ENCODE data around the gene CAPN1.
"Not testable (repeated sequence)": the region's sequence is repeated elsewhere in the genome, so short reads cannot be mapped to it uniquely, and the experiment has no call there.

Gene CAPN1

GRCh38 chr11:65218446-65218845 lies 36.7 kb downstream of the CAPN1 start:
- DNase-seq, result no peak

GRCh38 chr11:65219930-65220213 lies 38.1 kb downstream of the CAPN1 start:
- no peak for DNase-seq

GRCh38 chr11:65221026-65221425 lies 39.3 kb downstream of the CAPN1 start:
- DNase-seq, result no peak

DNA sequence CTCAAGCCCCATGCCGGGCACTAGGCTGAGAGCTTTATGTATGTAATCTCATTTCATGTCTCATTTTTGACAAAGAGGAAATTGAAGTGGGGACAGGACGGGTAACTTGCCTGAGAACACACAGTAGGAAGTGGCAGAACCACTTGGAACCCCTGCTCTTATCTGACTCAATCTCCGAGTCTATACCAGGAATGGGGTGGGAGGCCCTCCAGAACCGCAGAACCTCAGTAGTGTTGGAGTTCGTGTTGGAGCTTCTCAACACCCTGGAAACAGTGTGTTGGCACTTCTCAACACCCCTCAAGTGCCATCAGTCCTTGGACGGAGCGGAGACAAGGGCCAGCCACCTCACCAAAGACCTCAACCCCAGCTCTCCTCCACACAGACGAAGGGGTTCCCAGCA lies 41.3 kb downstream of the CAPN1 start:
- DNase-seq, result no peak

- no peak for DNase-seq
Measured at GRCh38 chr11:65224930-65225278, 43.2 kb downstream of the CAPN1 start.

- DNase-seq, result peak; percentile 58
Measured at GRCh38 chr11:65225279-65226102, 43.8 kb downstream of the CAPN1 start.

GRCh38 chr11:65226103-65226442 lies 44.3 kb downstream of the CAPN1 start:
- no peak for DNase-seq

GRCh38 chr11:65227879-65228278 lies 46.2 kb downstream of the CAPN1 start:
- DNase-seq, result no peak

DNA sequence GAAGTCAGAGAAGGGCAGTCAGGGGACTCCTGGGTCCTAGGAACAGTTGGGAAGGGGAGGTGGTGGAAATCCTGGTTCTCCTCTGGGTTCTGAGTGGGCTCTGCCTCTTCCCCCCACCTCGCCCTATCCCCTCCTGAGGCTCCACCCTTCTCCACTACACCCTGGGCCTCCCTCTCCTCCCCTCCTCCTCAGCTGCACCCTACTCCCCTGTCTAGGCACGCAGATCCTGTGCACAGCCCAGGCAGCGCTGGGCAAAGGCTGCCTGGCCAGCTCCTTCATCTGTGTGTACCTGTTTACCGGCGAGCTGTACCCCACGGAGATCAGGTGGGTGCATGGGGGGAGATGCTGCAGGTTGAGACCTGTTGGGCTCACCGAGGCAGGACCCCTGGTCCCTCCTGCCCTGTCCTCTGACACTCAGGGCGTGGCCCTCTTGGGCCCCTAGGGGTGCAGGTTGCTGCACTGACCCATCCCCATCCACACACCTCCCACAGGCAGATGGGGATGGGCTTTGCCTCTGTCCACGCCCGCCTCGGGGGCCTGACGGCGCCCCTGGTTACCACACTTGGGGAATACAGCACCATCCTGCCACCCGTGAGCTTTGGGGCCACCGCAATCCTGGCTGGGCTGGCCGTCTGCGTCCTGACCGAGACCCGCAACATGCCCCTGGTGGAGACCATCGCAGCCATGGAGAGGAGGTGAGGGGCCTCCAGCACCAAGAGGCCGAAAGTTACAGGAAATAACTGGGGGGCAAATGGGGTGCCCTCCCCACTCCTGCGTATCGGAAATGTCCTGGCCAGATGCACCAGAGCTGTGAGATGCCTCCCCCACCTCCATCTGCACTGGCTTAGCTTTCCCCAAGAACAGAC lies 54.7 kb downstream of the CAPN1 start:
- DNase-seq, result no peak

DNA sequence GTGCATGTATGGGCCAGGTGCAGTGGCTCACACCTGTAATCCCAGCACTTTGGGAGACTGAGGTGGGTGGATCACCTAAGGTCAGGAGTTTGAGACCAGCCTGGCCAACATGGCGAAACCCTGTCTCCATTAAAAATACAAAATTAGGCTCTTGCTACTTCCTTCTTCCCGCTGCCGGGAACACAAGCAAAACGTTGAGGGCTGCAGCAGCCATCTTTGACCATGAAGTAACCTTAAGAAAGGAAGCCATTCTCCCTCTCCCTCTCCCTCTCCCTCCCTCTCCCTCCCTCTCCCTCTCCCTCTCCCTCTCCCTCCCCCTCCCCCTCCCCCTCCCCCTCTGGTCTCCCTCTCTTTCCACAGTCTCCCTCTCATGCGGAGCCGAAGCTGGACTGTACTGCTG lies 56.6 kb downstream of the CAPN1 start:
- not testable (repeated sequence) for DNase-seq

DNA sequence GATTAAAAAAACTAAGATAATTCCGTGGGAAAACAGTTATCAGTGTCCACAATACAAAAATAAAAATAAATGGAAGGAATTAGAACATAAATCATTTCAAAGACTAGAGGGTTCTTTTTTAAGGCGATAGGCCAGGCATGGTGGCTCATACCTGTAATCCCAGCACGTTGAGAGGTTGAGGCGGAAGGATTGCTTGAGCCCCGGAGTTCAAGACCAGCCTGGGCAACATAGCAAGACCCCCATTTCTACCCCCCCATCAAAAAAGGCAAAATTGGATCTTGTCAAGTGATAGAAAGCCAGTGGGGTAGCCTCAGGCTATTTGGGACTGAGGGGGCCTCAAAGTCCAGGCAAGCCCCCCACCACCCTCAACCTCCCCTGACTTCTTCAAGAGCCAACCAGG lies 59.4 kb downstream of the CAPN1 start:
- DNase-seq, result no peak

DNA sequence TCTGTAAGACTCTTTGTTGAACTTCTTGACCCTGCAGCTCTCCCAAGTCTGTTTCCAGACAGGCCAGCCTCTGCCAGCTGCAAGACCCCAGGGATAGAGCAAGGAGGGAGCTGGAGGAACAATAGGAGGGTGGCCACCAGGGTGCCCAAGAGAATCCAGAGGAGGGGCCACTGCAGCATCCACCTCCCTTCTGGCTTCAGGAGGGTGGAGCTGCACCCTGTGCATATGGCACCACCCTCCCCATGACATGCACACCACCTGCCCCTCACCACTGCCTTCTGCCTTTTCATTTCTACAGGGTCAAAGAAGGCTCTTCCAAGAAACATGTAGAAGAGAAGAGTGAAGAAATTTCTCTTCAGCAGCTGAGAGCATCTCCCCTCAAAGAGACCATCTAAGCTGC lies 60.0 kb downstream of the CAPN1 start:
- no peak for DNase-seq

DNA sequence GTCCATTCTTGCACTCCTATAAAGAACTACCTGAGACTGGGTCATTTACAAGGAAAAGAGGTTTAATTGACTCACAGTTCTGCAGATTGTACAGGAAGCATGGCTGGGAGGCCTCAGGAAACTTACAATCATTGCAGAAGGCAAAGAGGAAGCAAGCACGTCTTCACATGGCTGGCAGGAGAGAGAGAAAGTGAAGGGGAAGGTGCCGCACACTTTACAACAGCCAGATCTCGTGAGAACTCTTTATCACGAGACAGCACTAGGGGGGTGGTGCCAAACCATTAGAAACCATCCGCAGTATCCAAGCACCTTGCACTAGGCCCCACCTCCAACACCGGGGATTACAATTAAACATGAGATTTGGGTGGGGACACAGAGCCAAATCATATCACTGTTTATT lies 60.7 kb downstream of the CAPN1 start:
- no peak for DNase-seq

DNA sequence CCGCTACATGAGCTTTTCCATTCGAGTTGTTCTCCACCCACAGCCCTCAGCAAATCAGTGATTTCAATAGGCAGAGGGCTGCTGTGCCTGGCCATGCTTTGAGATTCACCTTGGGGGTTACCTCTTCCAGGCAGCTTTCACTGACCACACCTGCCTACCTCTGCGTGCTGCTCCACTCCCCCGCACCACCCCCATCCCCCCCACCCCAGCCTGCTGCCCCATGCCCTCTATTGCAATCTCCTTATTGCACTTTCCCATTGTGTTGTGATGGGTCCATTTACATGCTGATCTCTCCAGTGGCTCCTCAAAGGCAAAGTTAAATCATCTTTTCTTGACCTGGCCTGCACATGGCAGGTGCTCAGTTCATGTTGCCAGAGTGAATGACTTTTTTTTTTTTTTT lies 62.1 kb downstream of the CAPN1 start:
- DNase-seq, result no peak

GRCh38 chr11:65245046-65245445 lies 63.3 kb downstream of the CAPN1 start:
- not testable (repeated sequence) for DNase-seq

DNA sequence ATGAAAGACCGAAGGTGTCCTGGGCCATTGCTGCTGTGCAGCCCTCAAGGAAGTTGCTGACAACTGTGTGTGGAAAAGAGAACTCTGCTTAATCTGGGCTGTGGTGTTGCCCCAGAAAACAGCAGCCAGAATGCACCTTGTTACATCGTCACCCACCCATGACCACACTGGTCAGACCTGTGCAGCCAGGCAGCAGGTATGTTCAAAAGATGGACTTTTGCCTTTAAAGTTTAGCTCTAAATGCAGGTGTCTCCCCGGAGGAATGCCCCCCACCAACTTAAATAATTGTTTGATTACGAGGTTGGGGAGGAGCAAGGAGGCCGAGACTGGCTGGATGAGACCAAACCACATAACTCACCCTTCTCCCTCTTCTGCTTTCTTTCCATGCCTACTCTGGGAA lies 64.8 kb downstream of the CAPN1 start:
- no peak for DNase-seq

DNA sequence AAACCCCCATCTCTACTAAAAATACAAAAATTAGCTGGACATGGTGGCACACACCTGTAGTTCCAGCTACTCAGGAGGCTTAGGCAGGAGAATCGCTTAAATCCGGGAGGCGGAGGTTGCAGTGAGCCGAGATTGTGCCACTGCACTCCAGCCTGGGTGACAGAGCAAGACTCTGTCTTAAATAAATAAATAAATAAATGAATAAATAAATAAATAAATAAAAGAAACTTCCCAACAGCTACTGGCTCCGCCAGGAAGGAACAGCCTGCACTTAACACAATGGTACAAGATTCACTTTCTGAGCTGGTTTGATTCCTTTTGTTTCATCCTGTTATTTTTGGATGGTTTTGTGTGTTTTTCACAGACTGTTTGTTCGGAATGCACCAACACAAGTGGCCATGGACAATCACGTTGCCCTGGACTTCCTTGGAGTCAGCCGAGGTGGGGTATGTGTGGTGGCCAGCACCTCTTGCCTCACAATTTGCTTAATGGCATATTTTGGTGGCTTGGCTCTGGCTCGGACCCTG lies 66.5 kb downstream of the CAPN1 start:
- DNase-seq, result not testable (repeated sequence)

DNA sequence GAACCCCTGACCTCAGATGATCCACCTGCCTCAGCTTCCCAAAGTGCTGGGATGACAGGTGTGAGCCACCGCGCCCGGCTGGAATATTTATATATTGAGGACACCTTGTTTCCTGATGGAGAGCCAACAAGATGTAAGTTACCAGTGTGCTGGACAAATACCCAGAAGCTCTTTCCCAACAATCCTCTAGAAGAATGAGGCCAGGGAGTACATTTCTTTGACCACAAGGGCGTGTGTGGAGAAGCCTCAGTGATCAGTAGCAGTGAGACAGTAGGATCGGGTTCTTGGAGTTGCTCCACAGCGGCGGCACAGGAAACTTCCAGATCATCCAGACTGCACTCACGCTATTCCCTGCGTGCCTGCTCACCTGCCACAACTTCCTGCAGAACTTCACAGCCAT lies 69.7 kb downstream of the CAPN1 start:
- no peak for DNase-seq

DNA sequence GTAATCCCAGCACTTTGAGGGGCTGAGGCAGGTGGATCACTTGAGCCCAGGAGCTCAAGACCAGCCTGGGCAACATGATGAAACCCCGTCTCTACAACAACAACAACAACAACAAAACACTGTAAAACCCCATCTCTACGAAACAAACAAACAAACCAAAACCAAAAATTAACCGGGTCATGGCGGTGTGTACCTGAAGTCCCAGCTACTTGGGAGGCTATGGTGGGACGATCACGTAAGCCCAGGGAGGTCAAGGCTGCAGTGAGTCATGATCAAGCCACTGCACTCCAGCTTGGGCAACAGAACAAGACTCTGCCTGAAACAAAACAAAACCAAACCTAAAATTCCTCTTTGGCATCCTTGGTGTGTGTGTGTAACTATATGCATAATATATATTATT lies 73.0 kb downstream of the CAPN1 start:
- no peak for DNase-seq

DNA sequence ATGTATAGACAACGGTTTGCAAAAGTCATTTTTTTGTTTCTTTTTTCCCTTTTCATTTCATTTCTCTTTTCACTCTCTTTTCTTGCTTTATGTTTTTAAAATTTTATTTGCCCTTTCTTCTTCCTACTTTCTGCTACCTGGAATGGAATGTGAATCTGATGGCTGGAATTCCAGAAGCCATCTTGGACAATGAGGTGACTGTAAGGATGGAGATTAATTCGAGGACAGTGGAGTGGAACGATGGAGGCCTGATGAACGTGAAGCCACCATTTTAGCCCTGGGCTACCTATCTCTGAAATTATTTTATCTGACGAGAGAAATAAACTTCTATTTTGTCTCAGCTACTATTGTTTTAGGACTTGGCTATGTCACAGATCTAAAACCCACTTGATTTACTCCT lies 77.3 kb downstream of the CAPN1 start:
- no peak for DNase-seq

DNA sequence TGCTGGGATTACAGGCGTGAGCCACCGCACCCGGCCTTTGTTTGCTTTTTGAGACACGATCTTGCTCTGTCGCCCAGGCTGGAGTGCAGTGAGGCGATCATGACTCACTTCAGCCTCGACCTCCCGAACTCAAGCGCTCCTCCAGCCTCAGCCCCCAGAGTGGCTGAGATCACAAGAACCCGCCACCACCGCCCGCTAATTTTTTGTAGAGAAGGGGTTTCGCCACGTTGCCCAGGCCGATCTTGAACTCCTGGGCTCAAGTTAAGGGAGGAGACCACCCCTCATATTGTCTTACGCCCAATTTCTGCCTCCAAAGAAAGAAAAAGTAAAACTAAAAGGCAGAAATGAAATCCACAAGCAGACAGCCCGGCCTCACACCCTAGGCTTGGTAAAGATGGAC lies 78.6 kb downstream of the CAPN1 start:
- no peak for DNase-seq

GRCh38 chr11:65260756-65261590 lies 79.2 kb downstream of the CAPN1 start:
- DNase-seq, result no peak

Measured in stimulated activated CD4-positive, alpha-beta T cell treated with anti-CD3 and anti-CD28 coated beads, Interleukin-12 subunit alpha, Interleukin-12 subunit beta, amount 100 ng/mL, for 4 hours (primary cell).